GM21529 (cell line): Measurements from ENCODE around the gene ABCC4.
"Not testable (repeated sequence)": the region's sequence is repeated elsewhere in the genome, so short reads cannot be mapped to it uniquely, and the experiment has no call there.

Experiments used
- ATAC-seq: cut with Tn5 transposase; IDR thresholded peaks from one replicate; pipeline ENCODE4 v1.9.1; 2021; ENCODE audit not compliant: unreplicated experiment

ABCC4 gene

DNA sequence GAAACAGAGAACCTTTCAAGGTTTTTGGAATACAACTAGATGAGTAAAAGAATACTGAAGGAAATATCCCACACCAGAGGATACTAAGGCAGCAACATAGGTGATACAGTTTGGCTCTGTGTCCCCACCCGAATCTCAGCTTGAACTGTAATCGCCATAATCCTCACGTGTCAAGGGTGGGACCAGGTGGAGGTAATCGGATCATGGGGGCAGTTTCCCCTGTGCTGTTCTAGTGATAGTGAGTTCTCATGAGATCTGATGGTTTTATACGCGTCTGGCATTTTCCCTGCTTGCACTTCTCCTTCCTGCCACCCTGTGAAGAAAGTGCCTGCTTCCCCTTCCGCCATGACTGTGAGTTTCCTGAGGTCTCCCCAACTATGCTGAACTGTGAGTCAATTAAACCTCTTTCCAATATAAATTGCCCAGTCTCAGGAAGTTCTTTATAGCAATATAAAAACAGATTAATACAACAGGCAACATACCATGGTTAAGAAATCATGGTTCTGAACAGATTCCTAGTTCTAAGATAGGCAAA lies 97.0 kb downstream of the ABCC4 start:
- ATAC-seq, result no peak

DNA sequence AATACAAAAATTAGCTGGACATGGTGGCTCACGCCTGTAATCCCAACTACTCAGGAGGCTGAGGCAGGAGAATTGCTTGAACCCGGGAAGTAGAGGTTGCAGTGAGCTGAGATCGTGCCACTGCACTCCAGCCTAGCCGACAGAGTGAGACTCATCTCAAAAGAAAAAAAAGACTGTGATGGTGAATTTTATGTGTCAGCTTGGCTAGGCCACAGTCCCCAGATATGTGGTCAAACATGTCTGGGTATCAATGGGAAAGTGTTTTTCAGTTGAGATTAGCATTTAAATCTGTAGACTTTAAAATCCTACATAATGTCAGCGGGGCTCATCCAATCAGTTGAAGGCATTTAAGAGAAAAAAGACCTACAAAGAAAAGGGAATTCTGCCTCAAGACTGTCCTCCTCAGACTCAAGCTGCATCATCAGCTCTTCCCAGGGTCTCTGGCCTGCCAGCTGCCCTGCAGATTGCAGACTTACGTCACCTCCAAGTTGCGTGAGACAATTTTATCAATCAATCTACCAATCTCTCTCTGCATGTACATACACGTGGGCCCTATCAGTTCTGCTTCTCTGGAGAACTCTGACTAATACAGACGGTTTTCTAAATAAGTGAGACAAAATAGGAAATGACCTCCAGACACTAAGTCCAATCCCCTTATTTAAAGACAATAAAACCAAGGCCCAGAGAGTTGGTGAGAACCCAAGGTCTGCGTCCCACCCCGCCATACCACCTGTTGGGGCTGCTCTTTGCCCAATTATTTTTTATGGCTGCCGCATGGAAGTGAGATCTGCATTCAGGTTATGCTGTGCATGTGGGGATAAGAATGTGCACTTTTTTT lies 99.2 kb downstream of the ABCC4 start:
- no peak for ATAC-seq

DNA sequence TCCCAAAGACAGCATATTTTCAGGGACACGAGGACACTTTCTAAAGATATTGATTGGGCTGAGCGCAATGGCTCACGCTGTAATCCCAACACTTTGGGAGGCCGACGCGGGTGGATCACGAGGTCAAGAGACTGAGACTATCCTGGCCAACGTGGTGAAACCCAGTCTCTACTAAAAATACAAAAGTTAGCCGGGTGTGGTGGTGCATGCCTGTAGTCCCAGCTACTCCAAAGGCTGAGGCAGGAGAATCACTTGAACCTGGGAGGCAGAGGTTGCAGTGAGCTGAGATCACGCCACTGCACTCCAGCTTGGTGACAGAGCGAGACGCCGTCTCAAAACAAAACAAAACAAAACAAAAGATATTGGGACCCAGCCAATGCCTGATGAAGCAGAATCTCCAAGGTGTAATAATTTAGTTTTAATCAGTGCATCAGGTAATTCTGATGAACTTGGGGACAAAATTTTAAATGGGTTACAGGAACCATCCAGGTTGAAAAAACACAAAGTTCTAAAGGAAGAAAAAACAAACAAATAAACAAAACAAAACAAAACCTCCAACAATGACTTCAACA lies 100.8 kb downstream of the ABCC4 start:
- not testable (repeated sequence) for ATAC-seq

DNA sequence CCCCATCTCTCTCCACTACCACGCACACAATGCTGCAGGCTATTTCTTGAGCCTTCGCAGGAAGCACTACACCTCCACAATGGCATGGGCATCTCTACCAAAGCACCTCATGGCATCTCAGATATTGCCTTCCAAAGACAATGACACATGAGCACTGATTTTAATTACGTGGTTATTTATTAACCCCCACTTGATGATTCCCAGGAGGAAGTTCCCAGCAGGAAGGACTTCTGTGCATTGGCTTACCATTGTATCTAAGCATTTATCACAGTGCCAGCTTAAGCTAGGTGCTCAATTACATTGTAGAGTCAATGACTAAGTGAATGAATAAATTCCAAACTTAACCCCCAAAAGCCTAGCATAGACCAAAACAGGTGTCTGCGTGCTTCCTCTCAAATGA lies 101.4 kb downstream of the ABCC4 start:
- ATAC-seq, result no peak

DNA sequence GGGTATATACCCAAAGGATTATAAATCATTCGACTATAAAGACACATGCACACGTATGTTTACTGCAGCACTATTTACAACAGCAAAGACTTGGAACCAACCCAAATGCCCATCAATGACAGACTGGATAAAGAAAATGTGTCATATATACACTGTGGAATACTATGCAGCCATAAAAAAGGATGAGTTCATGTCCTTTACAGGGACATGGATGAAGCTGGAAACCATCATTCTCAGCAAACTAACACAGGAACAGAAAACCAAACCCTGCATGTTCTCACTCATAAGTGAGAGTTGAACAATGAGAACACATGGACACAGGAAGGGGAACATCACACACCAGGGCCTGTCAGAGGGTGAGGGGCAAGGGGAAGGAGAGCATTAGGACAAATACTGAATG lies 102.6 kb downstream of the ABCC4 start:
- not testable (repeated sequence) for ATAC-seq

DNA sequence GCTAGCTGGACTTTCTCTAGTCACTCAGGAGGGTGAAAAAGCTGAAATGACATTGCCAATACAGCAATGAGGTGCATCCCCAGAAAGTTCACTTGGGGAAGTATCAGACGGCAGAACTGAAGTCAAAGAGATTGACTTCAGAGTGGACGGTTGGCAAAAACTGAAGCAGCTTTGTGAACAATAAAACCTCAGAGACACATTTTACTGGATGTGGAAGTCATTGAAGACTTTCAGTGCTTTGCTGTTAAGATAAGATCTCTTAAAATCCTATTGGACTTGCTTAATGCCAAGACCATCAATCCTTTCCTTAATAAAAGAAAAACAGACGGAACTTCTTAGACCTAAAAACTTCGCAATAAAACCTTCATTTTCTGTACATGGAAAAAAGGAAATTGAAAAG lies 103.7 kb downstream of the ABCC4 start:
- ATAC-seq, result no peak

DNA sequence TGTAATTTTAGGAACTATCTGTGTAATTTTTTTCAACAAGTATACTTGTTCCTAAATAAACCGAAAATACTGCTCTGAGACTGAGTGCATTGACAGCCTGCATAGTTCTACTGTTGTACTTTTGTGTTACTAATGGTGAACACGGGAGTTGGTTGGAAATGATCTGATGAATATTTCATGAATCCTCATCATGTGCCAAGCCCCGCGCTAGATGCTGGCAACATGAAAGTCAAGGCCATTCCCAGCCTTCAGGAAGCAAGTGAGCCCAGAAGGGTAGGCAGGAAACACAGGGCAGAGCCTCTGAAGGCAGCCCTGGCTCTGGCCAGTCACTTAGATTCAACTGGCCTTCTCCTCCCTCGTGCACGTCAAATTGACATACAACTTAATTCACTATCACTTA lies 106.1 kb downstream of the ABCC4 start:
- no peak for ATAC-seq

DNA sequence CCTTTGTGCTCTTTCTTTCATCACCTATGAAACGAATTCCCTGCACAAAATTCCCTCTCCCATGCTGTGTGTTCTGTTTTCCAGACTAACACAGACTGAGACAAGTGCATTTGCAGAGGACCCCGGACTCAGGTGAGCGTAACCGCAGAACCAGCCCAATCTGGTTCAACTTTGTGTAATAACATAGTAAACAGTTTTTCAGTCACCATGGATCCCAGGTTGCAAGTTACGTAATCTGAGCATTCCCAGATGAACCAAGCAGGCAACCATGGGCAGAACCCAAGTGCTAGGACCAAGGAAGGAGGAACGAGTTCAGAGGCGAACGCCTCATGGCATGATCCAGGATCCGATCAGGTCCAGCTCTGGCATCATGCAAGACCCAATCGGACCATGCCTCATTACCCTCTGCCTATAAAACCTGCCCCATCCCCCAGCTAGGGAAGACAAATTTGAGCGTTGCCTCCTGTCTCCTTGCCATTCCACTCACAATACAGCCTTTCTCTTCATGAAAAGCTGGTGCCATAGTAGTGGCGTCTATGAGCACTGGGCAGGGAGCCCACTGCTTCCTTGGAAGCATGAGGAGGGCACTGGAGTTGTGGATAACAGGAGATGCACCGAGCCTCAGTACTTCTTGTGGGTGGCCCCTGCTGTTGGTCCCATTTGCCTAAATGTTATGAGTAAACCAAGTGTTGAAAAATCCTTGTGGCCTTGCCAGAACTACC lies 107.6 kb downstream of the ABCC4 start:
- ATAC-seq, result no peak

DNA sequence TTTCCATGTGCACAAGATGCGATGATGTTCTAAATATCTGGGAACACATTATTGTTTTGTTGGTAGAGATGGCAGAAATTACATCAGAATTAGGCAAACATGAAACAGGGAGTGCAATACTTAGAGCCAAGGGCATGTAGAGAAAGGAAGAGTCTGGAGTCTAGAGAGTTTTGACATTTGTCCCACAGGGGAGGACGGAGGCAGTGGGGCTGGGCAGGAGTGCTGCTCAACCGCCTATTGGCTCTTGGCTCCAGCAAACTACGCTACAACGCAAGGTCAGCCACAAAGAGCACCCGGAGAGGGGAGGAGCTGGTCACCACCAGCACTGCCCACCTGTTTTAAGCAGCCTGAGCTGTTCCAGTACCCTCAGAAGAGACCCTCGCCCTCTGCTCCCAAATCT lies 108.3 kb downstream of the ABCC4 start:
- ATAC-seq, result no peak

DNA sequence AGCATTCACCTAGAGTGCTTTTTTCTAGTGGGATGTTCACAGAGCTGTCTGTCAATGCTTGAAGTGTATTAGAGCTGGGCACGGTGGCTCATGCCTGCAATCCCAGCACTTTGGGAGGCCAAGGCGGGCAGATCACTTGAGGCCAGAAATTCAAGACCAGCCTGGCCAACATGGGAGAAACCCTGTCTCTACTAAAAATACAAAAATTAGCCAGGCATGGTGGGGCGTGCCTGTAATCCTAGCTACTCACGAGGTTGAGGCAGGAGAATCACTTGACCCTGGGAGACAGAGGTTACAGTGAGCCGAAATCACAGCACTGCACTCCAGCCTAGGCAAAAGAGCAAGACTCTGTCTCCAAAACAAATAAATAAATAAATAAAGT lies 108.7 kb downstream of the ABCC4 start:
- not testable (repeated sequence) for ATAC-seq

DNA sequence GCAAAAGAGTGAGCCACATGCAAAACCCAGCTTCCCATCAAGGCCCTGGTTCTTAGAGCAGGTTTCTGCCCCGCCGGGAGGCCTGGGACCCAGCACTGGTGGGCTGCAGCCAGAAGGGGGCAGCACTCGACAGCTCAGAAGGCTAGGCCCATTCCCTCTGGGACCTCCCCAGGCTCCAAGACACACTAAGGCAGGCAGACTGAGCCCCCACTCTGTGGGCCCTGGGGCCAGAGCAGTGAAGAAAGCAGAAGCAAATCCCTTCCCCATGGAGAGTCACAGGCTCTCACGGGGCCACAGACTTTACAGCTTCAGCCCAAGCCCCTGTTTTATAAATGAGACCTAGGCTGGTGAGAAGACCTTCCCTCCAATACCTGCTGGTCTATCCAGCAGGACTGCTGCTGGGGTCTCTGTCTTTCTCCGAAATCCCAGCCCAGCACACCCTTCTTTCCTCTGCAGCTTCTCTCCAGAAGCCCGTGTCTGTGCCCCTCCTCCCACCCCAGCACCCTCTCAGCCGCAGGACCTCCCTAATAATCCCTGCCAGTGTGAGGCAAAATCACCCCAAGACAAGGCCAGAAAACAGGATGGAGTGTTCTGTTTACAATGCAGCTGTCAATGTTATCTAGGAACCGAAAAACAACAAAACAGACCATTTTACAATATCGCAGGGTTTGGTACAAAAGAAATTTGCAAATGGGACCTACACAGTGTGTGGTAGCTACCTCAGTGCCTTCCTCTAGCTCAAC lies 109.3 kb downstream of the ABCC4 start:
- peak; percentile 92 for ATAC-seq

DNA sequence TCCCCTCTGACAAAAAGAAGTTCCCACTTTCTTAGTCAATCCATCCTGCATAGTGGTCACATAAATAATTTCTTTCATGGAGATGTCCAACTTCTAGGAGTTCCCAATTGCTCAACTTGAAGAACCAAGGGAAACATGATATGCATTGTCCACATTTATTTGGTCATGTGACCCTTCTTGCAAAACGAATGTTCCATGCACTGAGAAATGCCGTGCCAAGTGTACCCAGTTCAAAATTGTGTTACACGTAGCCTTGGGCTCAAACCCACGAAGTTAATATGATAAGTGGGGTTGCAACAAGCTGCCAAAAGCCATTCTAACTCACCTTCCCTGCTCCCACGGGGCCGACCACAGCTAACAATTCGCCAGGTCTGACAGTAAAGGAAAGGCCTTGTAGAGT lies 113.1 kb downstream of the ABCC4 start:
- no peak for ATAC-seq

DNA sequence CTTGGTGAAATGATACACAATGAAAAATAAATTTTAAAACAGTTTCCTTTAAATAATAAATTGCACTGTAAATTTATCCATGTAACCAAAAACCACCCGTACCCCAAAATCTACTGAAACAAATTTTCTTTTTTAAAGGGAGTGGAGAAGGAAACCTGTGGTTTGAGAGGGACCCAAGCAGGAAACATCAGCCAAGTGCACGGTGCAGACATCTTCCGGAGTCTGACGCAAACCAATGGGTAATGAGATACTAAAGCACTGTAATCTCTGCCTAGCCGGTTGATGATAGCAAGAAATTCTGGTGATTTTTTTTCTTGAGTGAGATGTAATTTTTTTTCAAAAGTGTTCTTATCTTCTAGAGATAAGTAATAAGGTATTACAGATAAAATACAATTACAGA lies 115.4 kb downstream of the ABCC4 start:
- ATAC-seq, result no peak

DNA sequence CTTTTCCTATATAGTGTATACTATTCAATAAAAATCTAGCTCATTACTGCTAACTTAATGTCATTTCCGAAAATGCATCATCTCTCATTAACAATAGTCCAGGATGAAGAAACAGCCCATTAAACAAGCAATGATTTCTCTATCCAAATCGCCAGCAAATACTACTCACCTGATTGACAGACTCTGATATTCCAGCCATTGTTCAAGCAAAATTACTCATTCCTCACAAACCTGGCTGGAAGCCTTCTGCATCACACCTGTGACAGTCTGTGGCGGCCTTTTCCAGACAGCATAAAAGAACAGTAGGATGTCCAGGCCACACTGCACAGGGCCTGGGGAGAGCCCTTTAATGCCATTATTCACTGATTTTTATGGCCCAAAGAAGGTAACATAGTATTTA lies 115.9 kb downstream of the ABCC4 start:
- no peak for ATAC-seq

DNA sequence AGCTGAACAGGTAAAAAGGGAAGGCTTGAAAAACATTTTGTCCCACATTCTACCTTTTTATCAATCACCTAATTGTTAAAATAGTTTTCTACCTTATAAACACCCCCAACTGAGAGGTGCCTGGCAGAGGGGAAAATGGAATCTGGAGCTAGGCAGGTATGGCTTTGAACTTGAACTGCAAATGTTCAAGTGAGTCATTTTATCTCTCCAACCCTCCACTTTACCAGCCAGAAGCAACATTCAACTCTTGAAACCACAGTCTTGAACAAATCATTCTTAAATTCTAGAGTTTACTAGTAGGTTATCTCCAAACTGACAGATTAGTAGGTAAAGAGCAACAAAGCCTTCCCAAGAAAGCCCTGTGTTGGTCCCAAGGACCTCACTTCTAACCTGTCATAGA lies 116.9 kb downstream of the ABCC4 start:
- ATAC-seq, result no peak

DNA sequence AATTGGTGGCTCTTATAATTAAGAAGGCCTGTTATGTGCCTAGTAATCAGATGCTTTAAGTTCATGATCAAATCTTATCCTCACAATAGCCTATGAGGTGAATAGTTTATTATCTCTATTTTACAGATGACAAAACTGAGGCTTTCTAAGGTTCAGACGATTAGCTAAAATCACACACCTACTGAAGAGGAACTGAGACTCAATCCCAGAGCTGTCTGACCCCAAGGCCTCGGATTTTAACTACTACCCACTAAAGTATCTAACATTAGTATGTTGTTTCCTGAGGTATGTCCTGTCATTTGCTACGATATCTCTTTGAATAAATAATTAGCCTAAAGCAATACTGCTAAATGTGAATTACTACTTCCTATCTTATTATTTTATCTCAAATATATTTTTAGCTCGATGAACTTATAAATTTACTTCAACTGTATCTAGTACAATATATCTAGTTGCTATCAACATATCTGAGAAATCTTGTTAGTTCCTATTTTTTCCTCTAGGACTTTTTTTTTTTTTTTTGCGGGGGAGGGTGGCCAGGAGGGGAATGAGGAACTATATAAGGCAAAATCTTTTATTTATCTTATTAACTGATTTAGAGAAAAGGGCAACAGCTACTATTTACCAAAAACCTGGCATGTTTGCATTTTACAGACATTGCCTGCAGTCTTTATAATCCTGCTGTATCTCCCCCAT lies 118.5 kb downstream of the ABCC4 start:
- ATAC-seq, result peak; percentile 59

DNA sequence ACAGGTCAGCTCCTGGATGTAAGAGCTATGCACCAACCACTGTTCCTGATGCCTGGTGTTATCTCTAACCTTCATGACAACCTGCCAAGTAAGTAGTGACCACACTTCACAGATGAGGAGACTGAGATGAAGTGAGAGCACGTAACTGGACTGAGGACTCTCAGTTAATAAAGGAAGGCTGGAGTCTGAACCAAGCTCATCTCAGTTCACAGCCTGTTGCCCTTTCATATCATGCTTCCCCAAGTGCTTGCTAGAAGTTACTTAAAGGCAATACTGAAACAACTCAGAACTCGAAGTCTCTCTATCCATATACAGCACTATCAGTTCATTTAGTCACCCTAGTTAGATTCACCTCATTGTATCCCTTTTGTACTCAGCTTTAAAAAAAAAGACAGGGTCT lies 119.7 kb downstream of the ABCC4 start:
- peak; percentile 71 for ATAC-seq

DNA sequence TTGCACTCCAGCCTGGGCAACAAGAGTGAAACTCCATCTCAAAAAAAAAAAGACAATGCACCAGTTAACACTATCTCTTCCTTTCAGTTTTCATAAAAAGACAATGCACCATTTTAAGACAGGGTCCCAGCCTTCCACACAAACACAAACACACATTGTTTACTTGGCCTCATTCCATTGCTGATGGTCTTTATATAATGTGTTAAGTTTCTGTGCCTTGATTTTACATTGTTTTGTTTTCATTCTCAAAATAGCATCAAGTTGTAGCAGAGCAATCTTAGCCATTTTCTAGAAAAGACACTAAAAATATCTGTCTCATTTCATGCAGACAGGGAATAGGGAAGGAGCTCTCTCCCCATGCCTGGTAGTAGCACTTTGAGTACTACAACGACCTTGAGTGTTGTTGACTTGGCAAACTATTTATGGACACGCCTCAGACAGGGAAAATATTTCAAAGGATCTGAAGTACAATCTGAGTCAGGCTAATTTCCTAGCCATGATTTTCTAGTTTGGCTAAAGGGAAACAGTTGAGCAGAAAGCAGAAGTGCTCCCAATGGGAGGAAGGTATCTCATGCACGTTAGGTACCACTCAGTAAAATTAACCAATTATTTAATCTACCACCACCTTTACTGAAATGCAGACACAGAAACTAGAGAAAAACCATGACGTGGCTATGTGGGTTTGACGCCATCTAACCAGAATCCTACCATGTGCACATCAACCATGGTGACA lies 120.6 kb downstream of the ABCC4 start:
- ATAC-seq, result no peak

DNA sequence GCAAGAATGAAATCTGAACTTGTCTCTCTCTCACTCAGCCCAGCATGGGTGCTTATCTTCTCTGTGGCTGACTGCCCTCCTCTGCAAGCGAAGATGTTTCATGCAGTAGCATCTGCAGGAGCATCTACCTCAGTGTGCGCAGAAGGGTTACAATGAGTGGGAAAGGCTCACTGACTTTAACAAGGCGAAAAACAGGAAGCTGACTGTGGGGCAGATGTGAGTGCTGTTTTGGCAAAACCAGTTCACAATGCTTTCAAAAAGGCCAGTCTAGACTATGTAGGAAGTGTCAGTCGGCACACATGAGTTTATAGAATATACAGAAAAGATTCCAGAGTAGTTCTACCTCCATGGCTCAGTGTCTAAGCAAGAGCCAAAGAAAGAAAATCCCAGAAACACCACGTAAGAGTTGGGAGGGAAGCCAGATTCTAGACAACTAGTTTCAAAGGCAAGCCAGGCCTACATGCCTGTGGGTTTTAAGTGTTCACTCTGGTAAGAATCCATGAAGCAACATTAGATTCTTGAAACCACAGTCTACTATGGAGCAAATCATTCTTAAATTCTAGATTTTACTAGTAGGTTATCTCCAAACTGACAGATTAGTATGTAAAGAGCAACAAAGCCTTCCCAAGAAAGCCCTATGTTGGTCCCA lies 124.5 kb downstream of the ABCC4 start:
- no peak for ATAC-seq
